DND-41 (cell line): ENCODE measurements around the gene PARPBP.

Experiments
- EZH2 ChIP-seq: IDR thresholded peaks from 3 replicates; pipeline ENCODE4 v1.6.1; 2012; ENCODE audit warnings: borderline replicate concordance, low read depth, mild to moderate bottlenecking, moderate library complexity, low read length, inconsistent platforms; ENCODE audit not compliant: severe bottlenecking
- TF ChIP-seq, protein P1 (sequence below): IDR thresholded peaks from 2 replicates; pipeline ENCODE4 v1.5.1; 2012; ENCODE audit warnings: borderline replicate concordance, low read length, moderate library complexity, mild to moderate bottlenecking; ENCODE audit not compliant: poor library complexity, severe bottlenecking; ENCODE audit errors: extremely low read depth

DNA sequence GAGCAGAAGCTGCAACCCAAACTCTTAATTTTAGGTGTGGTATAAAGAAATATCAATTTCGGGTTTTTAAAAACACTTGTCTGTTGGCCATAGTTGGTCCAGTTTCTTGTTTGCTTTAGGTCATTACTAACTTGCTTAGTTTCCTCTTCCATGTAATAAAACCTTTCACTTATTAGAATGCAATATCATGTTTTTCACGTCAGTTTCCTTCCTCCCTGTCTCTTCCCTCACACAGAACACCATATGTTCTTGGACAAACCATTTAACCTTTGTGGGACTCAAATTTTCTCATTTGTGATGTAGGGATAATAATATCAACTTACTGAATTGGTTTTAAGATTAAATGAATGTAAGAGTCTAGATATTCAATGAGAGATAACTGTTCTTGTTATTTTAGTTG lies 54.8 kb downstream of the PARPBP start:
- TF ChIP-seq, protein P1, sequence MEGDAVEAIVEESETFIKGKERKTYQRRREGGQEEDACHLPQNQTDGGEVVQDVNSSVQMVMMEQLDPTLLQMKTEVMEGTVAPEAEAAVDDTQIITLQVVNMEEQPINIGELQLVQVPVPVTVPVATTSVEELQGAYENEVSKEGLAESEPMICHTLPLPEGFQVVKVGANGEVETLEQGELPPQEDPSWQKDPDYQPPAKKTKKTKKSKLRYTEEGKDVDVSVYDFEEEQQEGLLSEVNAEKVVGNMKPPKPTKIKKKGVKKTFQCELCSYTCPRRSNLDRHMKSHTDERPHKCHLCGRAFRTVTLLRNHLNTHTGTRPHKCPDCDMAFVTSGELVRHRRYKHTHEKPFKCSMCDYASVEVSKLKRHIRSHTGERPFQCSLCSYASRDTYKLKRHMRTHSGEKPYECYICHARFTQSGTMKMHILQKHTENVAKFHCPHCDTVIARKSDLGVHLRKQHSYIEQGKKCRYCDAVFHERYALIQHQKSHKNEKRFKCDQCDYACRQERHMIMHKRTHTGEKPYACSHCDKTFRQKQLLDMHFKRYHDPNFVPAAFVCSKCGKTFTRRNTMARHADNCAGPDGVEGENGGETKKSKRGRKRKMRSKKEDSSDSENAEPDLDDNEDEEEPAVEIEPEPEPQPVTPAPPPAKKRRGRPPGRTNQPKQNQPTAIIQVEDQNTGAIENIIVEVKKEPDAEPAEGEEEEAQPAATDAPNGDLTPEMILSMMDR, result no peak
- no peak for TF ChIP-seq EZH2
